Panc1 (cell line): ENCODE results near the gene ZRANB1. TPM values are rescaled to one million over a fixed set of nuclear protein-coding genes. Genes with fewer than 3 reads are reported as not detected.

Source experiments
- ATAC-seq: fragments of 200-7000 bp; cut with Tn5 transposase; 2 replicates; pipeline ENCODE4 v1.9.1; 2020; ENCODE audit warnings: mild to moderate bottlenecking, moderate library complexity
- BruUV-seq: library from RNA; stranded (reverse); fragments of 400-500 nt; replicated peaks from 2 replicates; lab custom pipeline; 2021; lab: Mats Ljungman, UMichigan
- CTCF ChIA-PET: fragments of 300-600 bp; sonication (Branson Sonifier 250); formaldehyde crosslinking; loops from one replicate; lab custom pipeline; 2022; ENCODE audit warnings: antibody characterized with exemption; lab: Charles Lee
- POLR2A ChIA-PET: fragments of 300-600 bp; sonication (Branson Sonifier 250); formaldehyde crosslinking; loops from one replicate; lab custom pipeline; 2022; ENCODE audit warnings: antibody characterized with exemption; lab: Charles Lee
- DNase-seq: peaks from one replicate; pipeline ENCODE4 v3.0.0-alpha.2; 2010; ENCODE audit warnings: low read depth, low spot score
- H3K27ac ChIP-seq: 2 replicates; pipeline ENCODE4 v1.5.1; 2011; ENCODE audit warnings: mild to moderate bottlenecking, low read length, inconsistent platforms
- H3K27me3 ChIP-seq: fragments of 200-500 bp; sonication (Bioruptor generic); 2 replicates; pipeline ENCODE4 v1.6.0; 2014; ENCODE audit warnings: low read length, inconsistent platforms; ENCODE audit not compliant: control insufficient read depth, insufficient read depth
- H3K36me3 ChIP-seq: fragments of 200-500 bp; sonication (Bioruptor generic); 2 replicates; pipeline ENCODE4 v1.5.1; 2014; ENCODE audit warnings: inconsistent platforms, mild to moderate bottlenecking, low read length, moderate library complexity; ENCODE audit not compliant: control insufficient read depth, insufficient read depth
- H3K4me1 ChIP-seq: 2 replicates; pipeline ENCODE4 v1.5.1; 2011; ENCODE audit warnings: inconsistent platforms, mild to moderate bottlenecking, low read length, moderate library complexity; ENCODE audit not compliant: control insufficient read depth, insufficient read depth
- H3K4me3 ChIP-seq, 2 experiments: 2 replicates each; pipeline ENCODE4 v1.5.1; 2011 to 2012; ENCODE audit warnings: low read depth in 2 of 2, low read length in 2 of 2, mild to moderate bottlenecking in 2 of 2, inconsistent platforms in 1 of 2, moderate library complexity in 1 of 2
- H3K9me3 ChIP-seq: fragments of 200-500 bp; sonication (Bioruptor generic); 2 replicates; pipeline ENCODE4 v1.5.1; 2014; ENCODE audit warnings: low read depth, mild to moderate bottlenecking, inconsistent platforms, low read length, moderate library complexity; ENCODE audit not compliant: control insufficient read depth, insufficient read depth
- CTCF ChIP-seq: fragments of 450-650 bp; IDR thresholded peaks from 2 replicates; pipeline ENCODE4 v1.5.1; 2017; ENCODE audit warnings: mild to moderate bottlenecking
- POLR2AphosphoS5 ChIP-seq: IDR thresholded peaks from 2 replicates; pipeline ENCODE4 v1.6.1; 2012; ENCODE audit warnings: mild to moderate bottlenecking, low read depth, low read length, moderate library complexity
- REST ChIP-seq, 2 experiments: IDR thresholded peaks; 2 replicates each; pipeline ENCODE4 v1.6.1; 2011 to 2012; ENCODE audit warnings: low read depth in 2 of 2, control low read depth in 1 of 2, low read length in 1 of 2, mild to moderate bottlenecking in 1 of 2, moderate library complexity in 1 of 2; ENCODE audit not compliant: insufficient read depth in 1 of 2
- SIN3A ChIP-seq: IDR thresholded peaks from 2 replicates; pipeline ENCODE4 v1.6.1; 2012; ENCODE audit warnings: low read depth, mild to moderate bottlenecking, low read length, moderate library complexity, borderline replicate concordance; ENCODE audit not compliant: insufficient read depth
- TCF7L2 ChIP-seq: IDR thresholded peaks from 2 replicates; pipeline ENCODE4 v1.6.1; 2011; ENCODE audit warnings: mild to moderate bottlenecking, low read depth, low read length, inconsistent platforms
- in situ Hi-C: cut with HindIII; loops from 2 replicates; pipeline ENCODE4 v1.10.0; 2016; ENCODE audit warnings: low sequenced_read_pairs, low pct_unique_long_range_greater_than_20kb
- intact Hi-C: fragments of 100-400 bp; cut with micrococcal nuclease; formaldehyde crosslinking; loops from one replicate; pipeline ENCODE4 v1.10.0; 2022; ENCODE audit not compliant: unreplicated experiment
- total RNA-seq: library from RNA; stranded (reverse); gene quantifications from one replicate; pipeline ENCODE4 v1.2.1, GENCODE V29; 2021; ENCODE audit not compliant: unreplicated experiment

ZRANB1 gene
- total RNA-seq, 1 experiment from 2014 or later, result 23.2 TPM

GRCh38 chr10:124993345-124993708 is 51.4 kb downstream of the ZRANB1 start:
- H3K27me3 ChIP-seq, result no peaks in the 10 kb centered on the region
- no peaks in the 10 kb centered on the region for H3K9me3 ChIP-seq
- H3K4me3 ChIP-seq, result no peak overlapping the region
- ATAC-seq, result no peak
- CTCF ChIA-PET, result interaction anchor here (0.6 kb wide), 1 partner anchor 81 kb away, joined by 3 read pairs; no protein-coding TSS in a partner anchor
- H3K4me1 ChIP-seq, result no peaks in the 10 kb centered on the region
- intact Hi-C loops (no loop called here), in situ Hi-C loops (no loop called here)
- H3K27ac ChIP-seq, result no peak overlapping the region
- peaks cover 13% of the 10 kb centered on the region for H3K36me3 ChIP-seq
- POLR2A ChIA-PET, result no interaction called here
- no peak for DNase-seq
- BruUV-seq, result no TSS peak
- TF ChIP-seq CTCF (no peak), REST (IDR thresholded peaks at IDR 0.05; ENCODE audit: insufficient read depth in 1 of 2, low read depth in 2 of 2, low read length in 1 of 2) (no peak), POLR2AphosphoS5 (no peak), SIN3A (no peak)

GRCh38 chr10:124993736-124994451 is 52.0 kb downstream of the ZRANB1 start:
- H3K36me3 ChIP-seq, result peaks cover 15% of the 10 kb centered on the region
- ATAC-seq, result no peak
- no peak overlapping the region for H3K4me3 ChIP-seq
- intact Hi-C loops, result no loop called here
- ChIA-PET CTCF (no interaction called here), POLR2A (no interaction called here)
- no TSS peak for BruUV-seq
- in situ Hi-C loops, result no loop called here
- no peak for DNase-seq
- H3K4me1 ChIP-seq, result no peaks in the 10 kb centered on the region
- H3K27me3 ChIP-seq, result no peaks in the 10 kb centered on the region
- H3K27ac ChIP-seq, result no peak overlapping the region
- TF ChIP-seq POLR2AphosphoS5 (no peak), REST (IDR thresholded peaks at IDR 0.05; ENCODE audit: insufficient read depth in 1 of 2, low read depth in 2 of 2, low read length in 1 of 2) (no peak), SIN3A (no peak), TCF7L2 (no peak), CTCF (no peak)
- H3K9me3 ChIP-seq, result no peaks in the 10 kb centered on the region
